GM21529 (cell line): ENCODE data around the gene MTRF1.
"Not testable (repeated sequence)": the region's sequence is repeated elsewhere in the genome, so short reads cannot be mapped to it uniquely, and the experiment has no call there.

ENCODE experiments used
- ATAC-seq: cut with Tn5 transposase; IDR thresholded peaks from one replicate; pipeline ENCODE4 v1.9.1; 2021; ENCODE audit not compliant: unreplicated experiment

The MTRF1 gene

GRCh38 chr13:41178040-41178439 is 85.3 kb downstream of the MTRF1 start:
- ATAC-seq: no peak

- no peak for ATAC-seq
Observed at GRCh38 chr13:41177616-41178015, 85.8 kb downstream of the MTRF1 start.

GRCh38 chr13:41175576-41175975 is 87.8 kb downstream of the MTRF1 start:
- not testable (repeated sequence) for ATAC-seq
